HEK293 (cell line): Measurements from ENCODE around the gene SMARCD3.

Experiments used
- CTCF ChIA-PET: fragments of 350-600 bp; formaldehyde crosslinking; extraction: SDS; loops from one replicate; lab custom pipeline; 2021; ENCODE audit warnings: antibody characterized with exemption; lab: Yijun Ruan, JAX
- POLR2A ChIA-PET: fragments of 300-600 bp; formaldehyde crosslinking; extraction: SDS; loops from one replicate; lab custom pipeline; 2020; ENCODE audit warnings: antibody characterized with exemption, inconsistent platforms; lab: Yijun Ruan, JAX
- H3K27ac ChIP-seq: fragments of 200-500 bp; sonication (Bioruptor generic); 2 replicates; pipeline ENCODE4 v1.5.1; 2014; ENCODE audit warnings: low read depth, low read length, control low read depth, inconsistent platforms; ENCODE audit errors: extremely low read depth
- H3K36me3 ChIP-seq, 2 experiments: fragments of 200-500 bp in 1 of 2; sonication (Bioruptor generic) in 1 of 2; 1 replicate in 1 of 2; 2 replicates in 1 of 2; pipeline ENCODE4 v1.5.1; 2014 to 2017; ENCODE audit warnings: inconsistent platforms in 2 of 2, low read length in 2 of 2; ENCODE audit not compliant: control insufficient read depth in 2 of 2, insufficient read depth in 1 of 2
- H3K4me1 ChIP-seq: fragments of 200-500 bp; sonication (Bioruptor generic); 2 replicates; pipeline ENCODE4 v1.5.1; 2014; ENCODE audit warnings: mild to moderate bottlenecking, low read length, inconsistent platforms; ENCODE audit not compliant: control insufficient read depth, insufficient read depth
- H3K4me3 ChIP-seq: 2 replicates; pipeline ENCODE4 v1.5.1; 2011; ENCODE audit warnings: low read depth, mild to moderate bottlenecking, control low read depth, low read length, moderate library complexity
- H3K9me3 ChIP-seq: fragments of 200-500 bp; sonication (Bioruptor generic); 2 replicates; pipeline ENCODE4 v1.5.1; 2014; ENCODE audit warnings: low read depth, low read length, inconsistent platforms; ENCODE audit not compliant: control insufficient read depth, insufficient read depth
- GLIS1 ChIP-seq: fragments of 450-650 bp; formaldehyde crosslinking; IDR thresholded peaks from 2 replicates; pipeline ENCODE4 v1.5.1; 2016; ENCODE audit warnings: missing biosample characterization, missing genetic modification characterization
- HOXC10 ChIP-seq: sonication (generic); formaldehyde crosslinking; IDR thresholded peaks from 2 replicates; pipeline ENCODE4 v1.8.1; 2023; ENCODE audit warnings: mild to moderate bottlenecking, missing genetic modification reagents
- IKZF3 ChIP-seq: fragments of 450-650 bp; IDR thresholded peaks from 2 replicates; pipeline ENCODE4 v1.5.0; 2018; ENCODE audit warnings: missing biosample characterization, mild to moderate bottlenecking, missing genetic modification characterization, moderate library complexity
- KLF8 ChIP-seq: fragments of 450-650 bp; formaldehyde crosslinking; IDR thresholded peaks from 2 replicates; pipeline ENCODE4 v1.5.1; 2016; ENCODE audit warnings: missing biosample characterization, missing genetic modification characterization
- SP7 ChIP-seq: fragments of 450-650 bp; formaldehyde crosslinking; IDR thresholded peaks from 2 replicates; pipeline ENCODE4 v1.5.1; 2016; ENCODE audit warnings: missing biosample characterization, missing genetic modification characterization
- WT1 ChIP-seq: fragments of 450-650 bp; formaldehyde crosslinking; IDR thresholded peaks from 2 replicates; pipeline ENCODE4 v1.5.1; 2016; ENCODE audit warnings: missing biosample characterization, missing genetic modification characterization
- ZBTB17 ChIP-seq: fragments of 450-650 bp; formaldehyde crosslinking; IDR thresholded peaks from 2 replicates; pipeline ENCODE4 v1.5.1; 2016; ENCODE audit warnings: missing biosample characterization, missing genetic modification characterization
- ZBTB20 ChIP-seq: fragments of 450-650 bp; formaldehyde crosslinking; IDR thresholded peaks from 2 replicates; pipeline ENCODE4 v1.5.1; 2016; ENCODE audit warnings: missing biosample characterization, missing genetic modification characterization
- ZBTB48 ChIP-seq: fragments of 450-650 bp; formaldehyde crosslinking; IDR thresholded peaks from 2 replicates; pipeline ENCODE4 v1.5.1; 2016; ENCODE audit warnings: missing biosample characterization, missing genetic modification characterization
- ZEB2 ChIP-seq: fragments of 450-650 bp; formaldehyde crosslinking; IDR thresholded peaks from 2 replicates; pipeline ENCODE4 v1.5.1; 2016; ENCODE audit warnings: missing biosample characterization, missing genetic modification characterization
- ZFP3 ChIP-seq: fragments of 450-650 bp; formaldehyde crosslinking; IDR thresholded peaks from 2 replicates; pipeline ENCODE4 v1.5.1; 2016; ENCODE audit warnings: low read depth, missing biosample characterization, missing genetic modification characterization
- ZNF121 ChIP-seq: fragments of 450-650 bp; formaldehyde crosslinking; IDR thresholded peaks from 2 replicates; pipeline ENCODE4 v1.5.1; 2016; ENCODE audit warnings: missing biosample characterization, missing genetic modification characterization
- ZNF157 ChIP-seq: fragments of 450-650 bp; formaldehyde crosslinking; IDR thresholded peaks from 2 replicates; pipeline ENCODE4 v1.5.1; 2016; ENCODE audit warnings: missing biosample characterization, missing genetic modification characterization
- ZNF24 ChIP-seq: fragments of 450-650 bp; formaldehyde crosslinking; IDR thresholded peaks from 2 replicates; pipeline ENCODE4 v1.5.1; 2016; ENCODE audit warnings: missing biosample characterization, missing genetic modification characterization
- ZNF391 ChIP-seq: fragments of 450-650 bp; formaldehyde crosslinking; IDR thresholded peaks from 2 replicates; pipeline ENCODE4 v1.5.1; 2016; ENCODE audit warnings: low read depth, missing biosample characterization, missing genetic modification characterization, borderline replicate concordance
- ZNF585B ChIP-seq: fragments of 450-650 bp; formaldehyde crosslinking; IDR thresholded peaks from 2 replicates; pipeline ENCODE4 v1.5.1; 2016; ENCODE audit warnings: missing biosample characterization, missing genetic modification characterization
- ZNF600 ChIP-seq: fragments of 450-650 bp; formaldehyde crosslinking; IDR thresholded peaks from 2 replicates; pipeline ENCODE4 v1.5.1; 2016; ENCODE audit warnings: missing biosample characterization, missing genetic modification characterization
- ZNF670 ChIP-seq: fragments of 450-650 bp; formaldehyde crosslinking; IDR thresholded peaks from 2 replicates; pipeline ENCODE4 v1.5.1; 2016; ENCODE audit warnings: missing biosample characterization, missing genetic modification characterization, low read depth
- ZNF707 ChIP-seq: fragments of 450-650 bp; formaldehyde crosslinking; IDR thresholded peaks from 2 replicates; pipeline ENCODE4 v1.5.1; 2016; ENCODE audit warnings: missing biosample characterization, missing genetic modification characterization
- ZNF768 ChIP-seq: fragments of 450-650 bp; formaldehyde crosslinking; IDR thresholded peaks from 2 replicates; pipeline ENCODE4 v1.5.1; 2018; ENCODE audit warnings: missing biosample characterization, mild to moderate bottlenecking, missing genetic modification characterization
- ZNF837 ChIP-seq: fragments of 450-650 bp; formaldehyde crosslinking; IDR thresholded peaks from 2 replicates; pipeline ENCODE4 v1.5.1; 2016; ENCODE audit warnings: missing biosample characterization, missing genetic modification characterization
- TF ChIP-seq, protein P1 (sequence below): fragments of 450-650 bp; formaldehyde crosslinking; IDR thresholded peaks from 2 replicates; pipeline ENCODE4 v1.5.1; 2016; ENCODE audit warnings: missing biosample characterization, missing genetic modification characterization, low read depth
- TF ChIP-seq, protein P2 (sequence below): fragments of 450-650 bp; formaldehyde crosslinking; IDR thresholded peaks from 2 replicates; pipeline ENCODE4 v1.5.1; 2016; ENCODE audit warnings: missing biosample characterization, missing genetic modification characterization
- TF ChIP-seq, protein P3 (sequence below): fragments of 450-650 bp; formaldehyde crosslinking; IDR thresholded peaks from 2 replicates; pipeline ENCODE4 v1.5.1; 2016; ENCODE audit warnings: missing biosample characterization, missing genetic modification characterization
- TF ChIP-seq, protein P4 (sequence below): fragments of 450-650 bp; formaldehyde crosslinking; IDR thresholded peaks from 2 replicates; pipeline ENCODE4 v1.5.1; 2016; ENCODE audit warnings: missing biosample characterization, missing genetic modification characterization
- TF ChIP-seq, protein P5 (sequence below): fragments of 450-650 bp; formaldehyde crosslinking; IDR thresholded peaks from 2 replicates; pipeline ENCODE4 v1.5.1; 2016; ENCODE audit warnings: missing biosample characterization, missing genetic modification characterization

Gene SMARCD3

DNA sequence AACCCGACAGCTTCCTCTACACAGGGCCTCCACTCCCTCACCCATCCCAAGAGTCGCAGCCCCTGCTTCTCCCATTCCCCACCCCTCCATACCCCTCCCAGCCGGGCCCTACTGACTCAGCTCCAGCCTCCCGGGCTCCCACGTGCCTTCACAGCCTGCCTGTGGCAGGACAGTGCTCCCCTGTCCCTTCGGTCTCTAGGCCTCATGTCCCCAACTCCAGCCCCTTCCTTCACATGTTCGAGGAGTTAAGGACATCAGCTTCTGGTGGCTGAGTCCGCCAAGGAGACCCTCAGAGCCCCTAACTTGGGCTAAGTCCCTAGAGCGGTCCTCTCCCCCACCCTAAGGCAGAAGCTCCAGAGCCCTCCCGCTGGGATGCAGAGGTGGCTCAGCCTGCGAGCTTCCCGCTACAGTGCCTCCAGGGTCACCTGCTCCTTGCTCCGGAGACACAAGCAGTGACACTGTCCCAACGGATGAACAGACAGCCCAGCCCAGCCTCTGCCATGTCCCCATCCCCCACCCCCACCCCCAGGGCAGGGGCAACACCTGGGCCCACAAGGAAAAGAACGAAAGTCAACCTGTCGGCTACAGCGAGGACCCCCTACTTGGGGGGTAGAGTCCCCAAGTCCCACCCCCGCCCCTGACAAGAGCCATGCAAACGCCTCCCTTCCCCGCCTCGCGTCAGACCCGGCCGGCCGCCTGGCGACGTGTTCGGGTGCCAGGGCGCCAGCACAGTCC lies 716 bp downstream of the SMARCD3 start:
- POLR2A ChIA-PET = interaction anchor here (0.6 to 2.0 kb wide), 4 partner anchors 13 to 1687 kb away, joined by 3 to 16 read pairs (median 4); partner anchors contain the start of genes ABCF2 and NUB1
- CTCF ChIA-PET = interaction anchor here (0.5 to 1.6 kb wide), 7 partner anchors 11 to 480 kb away, joined by 3 to 4 read pairs (median 4); no protein-coding TSS in a partner anchor

More for the DNA sequence above, 716 bp downstream of the SMARCD3 start:
- Histone ChIP-seq H3K27ac (peak overlapping the region; percentile 50; the same call in 1 of the 2 replicates), H3K4me3 (peak overlapping the region; percentile 55), H3K9me3 (no peaks in the 10 kb centered on the region), H3K36me3 (peaks cover 0 to 4% of the 10 kb centered on the region in 2 experiments; a peak in 1 of 3 replicates), H3K4me1 (peaks cover 3% of the 10 kb centered on the region; the same call in 1 of the 2 replicates)
- TF ChIP-seq GLIS1 = peak; percentile 71
- peak; percentile 98 for TF ChIP-seq ZNF600 (tag by site-specific recombination)
- TF ChIP-seq, protein P1, sequence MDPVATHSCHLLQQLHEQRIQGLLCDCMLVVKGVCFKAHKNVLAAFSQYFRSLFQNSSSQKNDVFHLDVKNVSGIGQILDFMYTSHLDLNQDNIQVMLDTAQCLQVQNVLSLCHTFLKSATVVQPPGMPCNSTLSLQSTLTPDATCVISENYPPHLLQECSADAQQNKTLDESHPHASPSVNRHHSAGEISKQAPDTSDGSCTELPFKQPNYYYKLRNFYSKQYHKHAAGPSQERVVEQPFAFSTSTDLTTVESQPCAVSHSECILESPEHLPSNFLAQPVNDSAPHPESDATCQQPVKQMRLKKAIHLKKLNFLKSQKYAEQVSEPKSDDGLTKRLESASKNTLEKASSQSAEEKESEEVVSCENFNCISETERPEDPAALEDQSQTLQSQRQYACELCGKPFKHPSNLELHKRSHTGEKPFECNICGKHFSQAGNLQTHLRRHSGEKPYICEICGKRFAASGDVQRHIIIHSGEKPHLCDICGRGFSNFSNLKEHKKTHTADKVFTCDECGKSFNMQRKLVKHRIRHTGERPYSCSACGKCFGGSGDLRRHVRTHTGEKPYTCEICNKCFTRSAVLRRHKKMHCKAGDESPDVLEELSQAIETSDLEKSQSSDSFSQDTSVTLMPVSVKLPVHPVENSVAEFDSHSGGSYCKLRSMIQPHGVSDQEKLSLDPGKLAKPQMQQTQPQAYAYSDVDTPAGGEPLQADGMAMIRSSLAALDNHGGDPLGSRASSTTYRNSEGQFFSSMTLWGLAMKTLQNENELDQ (tag by site-specific recombination) = no peak
- TF ChIP-seq ZEB2 (tag by site-specific recombination) = 0 out of 2 replicates have a peak, but pooled peaks have one; percentile 17
- TF ChIP-seq ZNF670 (tag by site-specific recombination) = no peak
- peak; percentile 13; the same call in 1 of the 2 replicates for TF ChIP-seq IKZF3 (tag by site-specific recombination)
- TF ChIP-seq, protein P2, sequence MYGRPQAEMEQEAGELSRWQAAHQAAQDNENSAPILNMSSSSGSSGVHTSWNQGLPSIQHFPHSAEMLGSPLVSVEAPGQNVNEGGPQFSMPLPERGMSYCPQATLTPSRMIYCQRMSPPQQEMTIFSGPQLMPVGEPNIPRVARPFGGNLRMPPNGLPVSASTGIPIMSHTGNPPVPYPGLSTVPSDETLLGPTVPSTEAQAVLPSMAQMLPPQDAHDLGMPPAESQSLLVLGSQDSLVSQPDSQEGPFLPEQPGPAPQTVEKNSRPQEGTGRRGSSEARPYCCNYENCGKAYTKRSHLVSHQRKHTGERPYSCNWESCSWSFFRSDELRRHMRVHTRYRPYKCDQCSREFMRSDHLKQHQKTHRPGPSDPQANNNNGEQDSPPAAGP (tag by site-specific recombination) = peak; percentile 60; the same call in 1 of the 2 replicates
- TF ChIP-seq ZNF391 = no peak
- TF ChIP-seq, protein P3, sequence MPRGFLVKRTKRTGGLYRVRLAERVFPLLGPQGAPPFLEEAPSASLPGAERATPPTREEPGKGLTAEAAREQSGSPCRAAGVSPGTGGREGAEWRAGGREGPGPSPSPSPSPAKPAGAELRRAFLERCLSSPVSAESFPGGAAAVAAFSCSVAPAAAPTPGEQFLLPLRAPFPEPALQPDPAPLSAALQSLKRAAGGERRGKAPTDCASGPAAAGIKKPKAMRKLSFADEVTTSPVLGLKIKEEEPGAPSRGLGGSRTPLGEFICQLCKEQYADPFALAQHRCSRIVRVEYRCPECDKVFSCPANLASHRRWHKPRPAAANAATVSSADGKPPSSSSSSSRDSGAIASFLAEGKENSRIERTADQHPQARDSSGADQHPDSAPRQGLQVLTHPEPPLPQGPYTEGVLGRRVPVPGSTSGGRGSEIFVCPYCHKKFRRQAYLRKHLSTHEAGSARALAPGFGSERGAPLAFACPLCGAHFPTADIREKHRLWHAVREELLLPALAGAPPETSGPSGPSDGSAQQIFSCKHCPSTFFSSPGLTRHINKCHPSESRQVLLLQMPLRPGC (tag by site-specific recombination) = peak; percentile 85; the same call in 1 of the 2 replicates
- TF ChIP-seq ZNF837 (tag by site-specific recombination) = no peak
- TF ChIP-seq HOXC10 (CRISPR knock-in tag) = no peak
- TF ChIP-seq ZNF157 (tag by site-specific recombination) = no peak
- peak; percentile 15; the same call in 1 of the 2 replicates for TF ChIP-seq ZBTB17 (tag by site-specific recombination)
- TF ChIP-seq ZBTB48 (tag by site-specific recombination) = peak; percentile 82
- TF ChIP-seq ZNF707 (tag by site-specific recombination) = no peak
- no peak for TF ChIP-seq ZNF585B (tag by site-specific recombination)
- peak; percentile 78 for TF ChIP-seq ZNF121 (tag by site-specific recombination)
- TF ChIP-seq, protein P4, sequence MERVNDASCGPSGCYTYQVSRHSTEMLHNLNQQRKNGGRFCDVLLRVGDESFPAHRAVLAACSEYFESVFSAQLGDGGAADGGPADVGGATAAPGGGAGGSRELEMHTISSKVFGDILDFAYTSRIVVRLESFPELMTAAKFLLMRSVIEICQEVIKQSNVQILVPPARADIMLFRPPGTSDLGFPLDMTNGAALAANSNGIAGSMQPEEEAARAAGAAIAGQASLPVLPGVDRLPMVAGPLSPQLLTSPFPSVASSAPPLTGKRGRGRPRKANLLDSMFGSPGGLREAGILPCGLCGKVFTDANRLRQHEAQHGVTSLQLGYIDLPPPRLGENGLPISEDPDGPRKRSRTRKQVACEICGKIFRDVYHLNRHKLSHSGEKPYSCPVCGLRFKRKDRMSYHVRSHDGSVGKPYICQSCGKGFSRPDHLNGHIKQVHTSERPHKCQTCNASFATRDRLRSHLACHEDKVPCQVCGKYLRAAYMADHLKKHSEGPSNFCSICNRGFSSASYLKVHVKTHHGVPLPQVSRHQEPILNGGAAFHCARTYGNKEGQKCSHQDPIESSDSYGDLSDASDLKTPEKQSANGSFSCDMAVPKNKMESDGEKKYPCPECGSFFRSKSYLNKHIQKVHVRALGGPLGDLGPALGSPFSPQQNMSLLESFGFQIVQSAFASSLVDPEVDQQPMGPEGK (tag by site-specific recombination) = peak; percentile 46; the same call in 1 of the 2 replicates
- TF ChIP-seq KLF8 (tag by site-specific recombination) = peak; percentile 29; the same call in 1 of the 2 replicates
- no peak for TF ChIP-seq ZFP3 (tag by site-specific recombination)
- 0 out of 2 replicates have a peak, but pooled peaks have one; percentile 24 for TF ChIP-seq ZNF24 (tag by site-specific recombination)
- TF ChIP-seq SP7 = 0 out of 2 replicates have a peak, but pooled peaks have one; percentile 42
- peak; percentile 28; the same call in 1 of the 2 replicates for TF ChIP-seq WT1 (tag by site-specific recombination)
- TF ChIP-seq ZBTB20 = peak; percentile 83
- TF ChIP-seq, protein P5, sequence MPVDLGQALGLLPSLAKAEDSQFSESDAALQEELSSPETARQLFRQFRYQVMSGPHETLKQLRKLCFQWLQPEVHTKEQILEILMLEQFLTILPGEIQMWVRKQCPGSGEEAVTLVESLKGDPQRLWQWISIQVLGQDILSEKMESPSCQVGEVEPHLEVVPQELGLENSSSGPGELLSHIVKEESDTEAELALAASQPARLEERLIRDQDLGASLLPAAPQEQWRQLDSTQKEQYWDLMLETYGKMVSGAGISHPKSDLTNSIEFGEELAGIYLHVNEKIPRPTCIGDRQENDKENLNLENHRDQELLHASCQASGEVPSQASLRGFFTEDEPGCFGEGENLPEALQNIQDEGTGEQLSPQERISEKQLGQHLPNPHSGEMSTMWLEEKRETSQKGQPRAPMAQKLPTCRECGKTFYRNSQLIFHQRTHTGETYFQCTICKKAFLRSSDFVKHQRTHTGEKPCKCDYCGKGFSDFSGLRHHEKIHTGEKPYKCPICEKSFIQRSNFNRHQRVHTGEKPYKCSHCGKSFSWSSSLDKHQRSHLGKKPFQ (tag by site-specific recombination) = no peak
- no peak for TF ChIP-seq ZNF768
